Activated gamma-delta T cell treated with anti-CD3 and anti-CD28 coated beads, Interleukin-2, amount 50 U/mL, for 16 hours (primary cell): Measurements from ENCODE around the gene DDX23.
A peak's percentile ranks its signal among the peaks of the same experiment; 100 is the strongest.

Experiments used
- DNase-seq: peaks from one replicate; pipeline ENCODE4 v3.0.0-alpha.2; 2020; ENCODE audit warnings: low read depth

DDX23 gene

GRCh38 chr12:48823281-48823680 is 28.7 kb downstream of the DDX23 start:
- DNase-seq = no peak

- DNase-seq = no peak
Observed at GRCh38 chr12:48822711-48823110, 29.3 kb downstream of the DDX23 start.

- no peak for DNase-seq
Observed at GRCh38 chr12:48822139-48822538, 29.8 kb downstream of the DDX23 start.

GRCh38 chr12:48819986-48820725 is 31.8 kb downstream of the DDX23 start:
- no peak for DNase-seq

GRCh38 chr12:48818831-48819590 is 33.0 kb downstream of the DDX23 start:
- no peak for DNase-seq

GRCh38 chr12:48817873-48818830 is 33.8 kb downstream of the DDX23 start, which contains the start of gene CACNB3:
CACNB3 (plus strand) TSS chr12:48818496; CDS start chr12:48818930, 434 bp downstream.
- peak; percentile 60 for DNase-seq

GRCh38 chr12:48816143-48816854 is 35.7 kb downstream of the DDX23 start:
- DNase-seq = no peak

- no peak for DNase-seq
Observed at GRCh38 chr12:48815126-48816110, 36.5 kb downstream of the DDX23 start.

GRCh38 chr12:48814262-48815125 is 37.5 kb downstream of the DDX23 start:
- peak; percentile 59 for DNase-seq

- no peak for DNase-seq
Observed at GRCh38 chr12:48813465-48814261, 38.3 kb downstream of the DDX23 start.

GRCh38 chr12:48812389-48812788 is 39.6 kb downstream of the DDX23 start:
- no peak for DNase-seq

GRCh38 chr12:48811437-48812090 is 40.4 kb downstream of the DDX23 start:
- DNase-seq = no peak

GRCh38 chr12:48810903-48811431 is 41.0 kb downstream of the DDX23 start:
- DNase-seq = no peak

GRCh38 chr12:48807981-48808380 is 44.0 kb downstream of the DDX23 start:
- DNase-seq = no peak

- no peak for DNase-seq
Observed at GRCh38 chr12:48803675-48804074, 48.3 kb downstream of the DDX23 start.

GRCh38 chr12:48800971-48801370 is 51.0 kb downstream of the DDX23 start:
- DNase-seq = no peak

- no peak for DNase-seq
Observed at GRCh38 chr12:48800457-48800856, 51.5 kb downstream of the DDX23 start.

- DNase-seq = no peak
Observed at GRCh38 chr12:48796976-48797375, 55.0 kb downstream of the DDX23 start.
